Neuronal stem cell (in vitro differentiated cells): ENCODE data around the gene ARL4D.
A peak's percentile ranks its signal among the peaks of the same experiment; 100 is the strongest.

Source experiments
- DNase-seq: peaks from one replicate; pipeline ENCODE4 v3.0.0-alpha.2; 2013; ENCODE audit warnings: low spot score
- H2AFZ ChIP-seq: one replicate; pipeline ENCODE4 v1.6.1; 2013; ENCODE audit warnings: mild to moderate bottlenecking, low read length, inconsistent platforms
- H2AK5ac ChIP-seq: 2 replicates; pipeline ENCODE4 v1.6.1; 2013; ENCODE audit warnings: low read depth, mild to moderate bottlenecking, inconsistent platforms, low read length, moderate library complexity, mixed read lengths
- H2BK120ac ChIP-seq: 2 replicates; pipeline ENCODE4 v1.6.1; 2013; ENCODE audit warnings: low read depth, mild to moderate bottlenecking, inconsistent platforms, low read length, moderate library complexity, mixed read lengths
- H2BK12ac ChIP-seq: one replicate; pipeline ENCODE4 v1.6.1; 2013; ENCODE audit warnings: low read length, inconsistent platforms
- H2BK15ac ChIP-seq: 2 replicates; pipeline ENCODE4 v1.6.1; 2013; ENCODE audit warnings: mild to moderate bottlenecking, low read length, inconsistent platforms, mixed read lengths
- H2BK5ac ChIP-seq: one replicate; pipeline ENCODE4 v1.6.1; 2013; ENCODE audit warnings: inconsistent platforms, mild to moderate bottlenecking, low read length, moderate library complexity
- H3K14ac ChIP-seq: one replicate; pipeline ENCODE4 v1.6.1; 2013; ENCODE audit warnings: low read length, inconsistent platforms
- H3K18ac ChIP-seq: 2 replicates; pipeline ENCODE4 v1.6.1; 2013; ENCODE audit warnings: low read length, inconsistent platforms
- H3K23ac ChIP-seq: 2 replicates; pipeline ENCODE4 v1.6.1; 2013; ENCODE audit warnings: low read depth, mild to moderate bottlenecking, mixed read lengths, low read length, inconsistent platforms; ENCODE audit not compliant: poor library complexity
- H3K27ac ChIP-seq: replicated peaks from 3 replicates; pipeline ENCODE4 v1.5.1; 2013; ENCODE audit warnings: low read length, inconsistent platforms
- H3K27me3 ChIP-seq, 3 experiments: 2 replicates each; pipeline ENCODE4 v1.6.1; 2013; ENCODE audit warnings: low read length in 3 of 3, mild to moderate bottlenecking in 2 of 3, inconsistent platforms in 1 of 3, low read depth in 1 of 3, mixed read lengths in 1 of 3, moderate library complexity in 1 of 3; ENCODE audit not compliant: control insufficient read depth in 3 of 3, insufficient read depth in 3 of 3
- H3K36me3 ChIP-seq, 2 donors: replicated peaks in 1 of 2; 2 replicates each; pipeline ENCODE4 v1.6.1; 2013; ENCODE audit warnings: low read length in 2 of 2; ENCODE audit not compliant: control insufficient read depth in 2 of 2, insufficient read depth in 2 of 2
- H3K4ac ChIP-seq: 2 replicates; pipeline ENCODE4 v1.6.1; 2013; ENCODE audit warnings: inconsistent platforms, mild to moderate bottlenecking, low read length, moderate library complexity
- H3K4me1 ChIP-seq, 2 donors: 1 replicate in 1 of 2; 2 replicates in 1 of 2; pipeline ENCODE4 v1.6.1; 2013; ENCODE audit warnings: low read length in 2 of 2, low read depth in 1 of 2; ENCODE audit not compliant: control insufficient read depth in 2 of 2, insufficient read depth in 1 of 2
- H3K4me2 ChIP-seq: one replicate; pipeline ENCODE4 v1.6.1; 2013; ENCODE audit warnings: mild to moderate bottlenecking, low read length, inconsistent platforms; ENCODE audit not compliant: insufficient read depth, poor library complexity, severe bottlenecking
- H3K4me3 ChIP-seq, 2 donors: 2 replicates each; pipeline ENCODE4 v1.5.1; 2013; ENCODE audit warnings: low read length in 2 of 2, mild to moderate bottlenecking in 2 of 2, inconsistent platforms in 1 of 2, moderate library complexity in 1 of 2
- H3K79me1 ChIP-seq: one replicate; pipeline ENCODE4 v1.6.1; 2013; ENCODE audit warnings: low read depth, mild to moderate bottlenecking, inconsistent platforms, low read length, moderate library complexity
- H3K9ac ChIP-seq: one replicate; pipeline ENCODE4 v1.6.1; 2013; ENCODE audit warnings: mild to moderate bottlenecking, low read depth, low read length, inconsistent platforms; ENCODE audit not compliant: poor library complexity
- H3K9me3 ChIP-seq, 2 donors: replicated peaks in 1 of 2; 2 replicates each; pipeline versions ENCODE3 to v1.6.1; 2013; ENCODE audit warnings: low read length in 2 of 2, mild to moderate bottlenecking in 2 of 2, inconsistent platforms in 1 of 2, low read depth in 1 of 2, mixed read lengths in 1 of 2, moderate library complexity in 1 of 2; ENCODE audit not compliant: control insufficient read depth in 2 of 2, insufficient read depth in 1 of 2
- H4K8ac ChIP-seq: one replicate; pipeline ENCODE4 v1.6.1; 2013; ENCODE audit warnings: low read depth, mild to moderate bottlenecking, inconsistent platforms, low read length, moderate library complexity
- H4K91ac ChIP-seq: one replicate; pipeline ENCODE4 v1.6.1; 2013; ENCODE audit warnings: low read length, low read depth, mild to moderate bottlenecking, inconsistent platforms; ENCODE audit not compliant: poor library complexity
- WGBS, 2 donors: extraction: QIAGEN DNeasy Blood & Tissue Kit; methylation state at CpG; one replicate each; pipeline ENCODE4 v1.1.7; 2013; ENCODE audit warnings: missing lambda C conversion rate in 2 of 2, mixed read lengths in 1 of 2; ENCODE audit not compliant: insufficient read length in 2 of 2, insufficient replicate concordance in 1 of 2; ENCODE audit errors: extremely low coverage in 2 of 2; 5-methylcytosine and 5-hydroxymethylcytosine counted together

The ARL4D gene

DNA sequence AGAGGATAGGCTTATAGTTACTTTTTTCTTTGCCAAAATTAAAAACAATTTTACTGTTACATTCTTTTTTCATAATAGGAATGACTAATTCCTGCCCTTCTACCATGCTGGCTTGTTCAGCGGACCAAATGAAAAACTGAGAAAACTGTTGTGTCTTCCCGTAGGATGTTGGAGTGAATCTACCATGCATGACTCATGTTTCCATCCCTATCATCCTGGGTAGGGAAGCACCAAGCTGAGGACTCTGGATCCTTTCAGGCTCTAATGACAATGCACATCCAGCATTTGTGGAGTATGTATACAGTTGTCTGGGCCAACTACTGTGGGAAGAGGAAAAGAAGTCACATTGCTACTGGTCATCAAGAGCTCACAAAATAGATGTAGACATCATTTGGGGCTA, 43.9 kb downstream of the ARL4D start:
- H2AK5ac ChIP-seq: no peak overlapping the region
- H3K27me3 ChIP-seq: no peaks in the 10 kb centered on the region
- H3K27ac ChIP-seq: no peak overlapping the region
- H3K79me1 ChIP-seq: no peaks in the 10 kb centered on the region
- H4K8ac ChIP-seq: no peak overlapping the region
- H3K4me2 ChIP-seq: no peak overlapping the region
- no peak overlapping the region for H2BK12ac ChIP-seq
- H3K4me1 ChIP-seq: peaks cover 4 to 6% of the 10 kb centered on the region in 2 donors
- H2AFZ ChIP-seq: no peak overlapping the region
- H3K18ac ChIP-seq: no peak overlapping the region
- no peak overlapping the region for H2BK5ac ChIP-seq
- no peaks in the 10 kb centered on the region for H3K9me3 ChIP-seq
- DNase-seq: no peak
- H2BK120ac ChIP-seq: no peak overlapping the region
- no peak overlapping the region for H3K14ac ChIP-seq
- no peak overlapping the region for H3K9ac ChIP-seq
- no peak overlapping the region for H4K91ac ChIP-seq
- H2BK15ac ChIP-seq: no peak overlapping the region
- no peak overlapping the region for H3K4me3 ChIP-seq
- no peak overlapping the region for H3K23ac ChIP-seq
- no peak overlapping the region for H3K4ac ChIP-seq
- WGBS, 2 donors: no CpG with 5 or more reads among the region's 2 CpGs
- no peaks in the 10 kb centered on the region for H3K36me3 ChIP-seq

- H2AFZ ChIP-seq: no peak overlapping the region
Observed at GRCh38 chr17:43443381-43443780, 44.6 kb downstream of the ARL4D start.

DNA sequence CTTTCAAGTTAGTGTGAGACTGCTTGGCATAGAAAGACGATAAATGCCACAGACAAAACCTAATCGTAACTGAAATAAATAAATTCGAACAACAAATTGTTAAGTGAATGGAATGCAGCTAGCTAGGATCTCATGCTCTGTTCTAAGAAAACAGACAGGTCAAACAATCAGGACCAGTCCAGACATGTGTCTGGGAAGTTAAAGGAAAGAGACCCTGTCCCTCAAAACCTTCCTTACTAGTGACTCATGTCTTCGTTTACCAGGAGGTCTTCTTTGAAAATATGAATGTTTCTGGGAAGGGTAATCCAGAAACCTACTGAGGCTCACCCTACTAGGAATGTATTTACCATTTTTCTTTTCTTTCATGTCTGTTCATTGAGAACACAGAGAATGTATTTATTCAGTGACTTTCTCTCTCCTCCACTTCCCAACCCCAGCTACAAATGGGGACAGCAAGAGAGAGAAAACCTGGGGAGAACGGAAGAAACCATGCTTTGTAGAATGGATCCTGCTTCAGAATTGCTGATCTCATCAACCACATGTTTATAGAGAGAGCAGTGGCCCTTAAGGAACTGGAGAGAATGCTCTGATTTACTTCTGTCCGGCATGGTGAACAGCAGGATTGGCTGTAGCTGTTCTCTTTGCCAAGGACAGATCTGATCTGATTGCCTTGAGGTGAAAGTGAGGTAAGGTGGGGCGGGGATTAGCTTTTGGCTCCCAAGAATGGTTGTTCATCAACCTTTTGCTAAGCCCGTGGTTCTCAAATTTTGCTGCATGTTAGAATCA, 45.6 kb downstream of the ARL4D start:
- Histone ChIP-seq H3K79me1 (no peaks in the 10 kb centered on the region), H3K27ac (no peak overlapping the region), H3K9ac (no peak overlapping the region), H3K4me1 (peaks cover 0 to 2% of the 10 kb centered on the region in 2 donors), H2AK5ac (no peak overlapping the region), H4K91ac (no peak overlapping the region), H3K4me2 (no peak overlapping the region), H3K4me3 (no peak overlapping the region), H3K14ac (no peak overlapping the region), H3K36me3 (no peaks in the 10 kb centered on the region), H4K8ac (no peak overlapping the region), H2AFZ (peak overlapping the region; percentile 57), H3K18ac (no peak overlapping the region), H2BK120ac (no peak overlapping the region), H2BK5ac (no peak overlapping the region), H3K23ac (no peak overlapping the region), H2BK12ac (no peak overlapping the region), H2BK15ac (no peak overlapping the region), H3K4ac (no peak overlapping the region), H3K27me3 (no peaks in the 10 kb centered on the region), H3K9me3 (no peaks in the 10 kb centered on the region)
- no peak for DNase-seq
- no CpG with 5 or more reads among the region's 8 CpGs for WGBS, 2 donors

More at GRCh38 chr17:43443381-43443780, 44.6 kb downstream of the ARL4D start:
- H2BK12ac ChIP-seq: no peak overlapping the region
- H3K14ac ChIP-seq: no peak overlapping the region
- no peak overlapping the region for H3K4ac ChIP-seq
- H3K27me3 ChIP-seq: no peaks in the 10 kb centered on the region
- H4K91ac ChIP-seq: no peak overlapping the region
- H2BK120ac ChIP-seq: no peak overlapping the region
- no peak overlapping the region for H2AK5ac ChIP-seq
- H3K4me3 ChIP-seq: no peak overlapping the region
- no peak overlapping the region for H3K18ac ChIP-seq
- no peak overlapping the region for H4K8ac ChIP-seq
- WGBS, 2 donors: no CpG with 5 or more reads among the region's 3 CpGs
- no peak for DNase-seq
- no peaks in the 10 kb centered on the region for H3K9me3 ChIP-seq
- H3K36me3 ChIP-seq: no peaks in the 10 kb centered on the region
- no peak overlapping the region for H3K4me2 ChIP-seq
- no peak overlapping the region for H3K27ac ChIP-seq
- no peak overlapping the region for H2BK5ac ChIP-seq
- H3K79me1 ChIP-seq: no peaks in the 10 kb centered on the region
- H3K23ac ChIP-seq: no peak overlapping the region
- no peak overlapping the region for H3K9ac ChIP-seq
- peaks cover 4 to 6% of the 10 kb centered on the region in 2 donors for H3K4me1 ChIP-seq
- H2BK15ac ChIP-seq: no peak overlapping the region

DNA sequence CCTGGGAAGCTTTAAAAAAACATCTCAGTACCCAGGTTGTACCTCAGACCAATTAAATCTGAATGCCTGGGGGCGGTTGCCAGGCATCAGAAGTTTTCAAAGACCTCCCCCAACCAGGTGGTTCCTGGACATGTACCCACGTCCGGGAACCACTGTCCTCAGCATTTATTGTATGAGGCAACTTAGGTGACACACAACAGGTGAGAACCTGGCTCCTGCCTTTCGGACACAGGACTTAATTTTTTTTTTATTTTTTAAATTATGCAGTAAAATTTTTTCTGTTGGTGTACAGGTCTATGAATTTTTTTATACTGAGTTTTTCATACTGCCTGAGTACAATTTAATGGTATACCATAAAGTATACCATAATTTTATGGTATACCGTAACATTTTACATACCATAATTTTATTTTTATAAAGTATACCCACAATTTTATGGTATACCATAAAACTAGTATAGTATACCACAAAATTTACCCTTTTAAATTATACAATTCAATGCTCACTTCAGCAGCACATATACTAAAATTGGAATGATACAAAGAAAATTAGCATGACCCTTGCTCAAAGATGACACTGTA, 46.3 kb downstream of the ARL4D start:
- Histone ChIP-seq H3K9me3 (no peaks in the 10 kb centered on the region), H3K27ac (no peak overlapping the region), H2AFZ (peak overlapping the region; percentile 57), H3K36me3 (no peaks in the 10 kb centered on the region), H2BK5ac (no peak overlapping the region), H2AK5ac (no peak overlapping the region), H4K91ac (no peak overlapping the region), H3K18ac (no peak overlapping the region), H3K14ac (no peak overlapping the region), H2BK15ac (no peak overlapping the region), H2BK120ac (no peak overlapping the region), H3K4me1 (peaks cover 0 to 2% of the 10 kb centered on the region in 2 donors), H3K9ac (no peak overlapping the region), H3K23ac (no peak overlapping the region), H3K27me3 (no peaks in the 10 kb centered on the region), H2BK12ac (no peak overlapping the region), H3K4me3 (no peak overlapping the region), H3K4ac (no peak overlapping the region), H4K8ac (no peak overlapping the region), H3K4me2 (no peak overlapping the region), H3K79me1 (no peaks in the 10 kb centered on the region)
- DNase-seq: no peak
- WGBS, 2 donors: no CpG with 5 or more reads among the region's 5 CpGs
